ENCODE measurements around the gene TTC29.

Gene TTC29

GRCh38 chr4:146900295-146900694, 45.4 kb downstream of the TTC29 start:
- TF ChIP-seq CTCF (IDR thresholded peaks at IDR 0.05; ENCODE audit: borderline replicate concordance, control extremely low read depth, extremely low read depth, insufficient read depth, missing control alignments), result no peak
- in situ Hi-C loops (cut with MboI; ENCODE audit: low sequenced_read_pairs, unreplicated experiment), result no loop called here
- no peak for DNase-seq (ENCODE audit: low spot score)

GRCh38 chr4:146890301-146890700, 55.4 kb downstream of the TTC29 start:
- in situ Hi-C loops (cut with MboI; ENCODE audit: low sequenced_read_pairs, unreplicated experiment), result no loop called here
- DNase-seq (ENCODE audit: low spot score), result no peak
- TF ChIP-seq CTCF (IDR thresholded peaks at IDR 0.05; ENCODE audit: borderline replicate concordance, control extremely low read depth, extremely low read depth, insufficient read depth, missing control alignments), result no peak

GRCh38 chr4:146883070-146883469, 62.6 kb downstream of the TTC29 start:
- in situ Hi-C loops (cut with MboI; ENCODE audit: low sequenced_read_pairs, unreplicated experiment), result no loop called here
- TF ChIP-seq CTCF (IDR thresholded peaks at IDR 0.05; ENCODE audit: borderline replicate concordance, control extremely low read depth, extremely low read depth, insufficient read depth, missing control alignments), result no peak
- DNase-seq (ENCODE audit: low spot score), result no peak

- no peak for TF ChIP-seq CTCF (IDR thresholded peaks at IDR 0.05; ENCODE audit: borderline replicate concordance, control extremely low read depth, extremely low read depth, insufficient read depth, missing control alignments)
- no peak for DNase-seq (ENCODE audit: low spot score)
- in situ Hi-C loops (cut with MboI; ENCODE audit: low sequenced_read_pairs, unreplicated experiment), result no loop called here
Observed at GRCh38 chr4:146857298-146857697, 88.4 kb downstream of the TTC29 start.

- TF ChIP-seq CTCF (IDR thresholded peaks at IDR 0.05; ENCODE audit: borderline replicate concordance, control extremely low read depth, extremely low read depth, insufficient read depth, missing control alignments), result no peak
- in situ Hi-C loops (cut with MboI; ENCODE audit: low sequenced_read_pairs, unreplicated experiment), result no loop called here
- no peak for DNase-seq (ENCODE audit: low spot score)
Observed at GRCh38 chr4:146855761-146856160, 89.9 kb downstream of the TTC29 start.

- DNase-seq (ENCODE audit: low spot score), result no peak
- in situ Hi-C loops (cut with MboI; ENCODE audit: low sequenced_read_pairs, unreplicated experiment), result no loop called here
- no peak for TF ChIP-seq CTCF (IDR thresholded peaks at IDR 0.05; ENCODE audit: borderline replicate concordance, control extremely low read depth, extremely low read depth, insufficient read depth, missing control alignments)
Observed at GRCh38 chr4:146852360-146852759, 93.3 kb downstream of the TTC29 start.

GRCh38 chr4:146847345-146847744, 98.3 kb downstream of the TTC29 start:
- in situ Hi-C loops (cut with MboI; ENCODE audit: low sequenced_read_pairs, unreplicated experiment), result no loop called here
- no peak for TF ChIP-seq CTCF (IDR thresholded peaks at IDR 0.05; ENCODE audit: borderline replicate concordance, control extremely low read depth, extremely low read depth, insufficient read depth, missing control alignments)

More at GRCh38 chr4:146847345-146847744, 98.3 kb downstream of the TTC29 start:
- no peak for DNase-seq (ENCODE audit: low spot score)
